ENCODE measurements around the gene SPRR5. TPM values are rescaled to one million over a fixed set of nuclear protein-coding genes. Genes with fewer than 3 reads are reported as not detected.

The SPRR5 gene
- total and polyA plus RNA-seq, 9 of the 15 experiments (the other 6 are each of a cell fraction or from before 2014, with no cell fraction given): not detected

GRCh38 chr1:152933196-152933595 lies 13.8 kb upstream of the SPRR5 start:
- FAIRE-seq (no peak), ATAC-seq (no peak), DNase-seq (ENCODE audit: extremely low read depth in 1 of 4, low spot score in 3 of 4) (no peak)
- Histone ChIP-seq H4K20me1 (replicated peaks; ENCODE audit: control insufficient read depth, insufficient read depth, low read length) (no peaks in the 10 kb centered on the region), H3K4me1 (replicated peaks in 1 of 2; ENCODE audit: control insufficient read depth in 2 of 2, insufficient read depth in 2 of 2, low read length in 2 of 2) (no peaks in the 10 kb centered on the region), H3K27ac (ENCODE audit: extremely low read depth, low read depth, low read length) (no peak overlapping the region), H3K4me2 (ENCODE audit: insufficient read depth, low read length) (no peak overlapping the region), H3K9me1 (ENCODE audit: control insufficient read depth, insufficient read depth, low read length) (no peaks in the 10 kb centered on the region), H3K4me3 (no peak overlapping the region), H2AFZ (ENCODE audit: low read depth, low read length) (no peak overlapping the region), H3K9me3 (replicated peaks; ENCODE audit: control insufficient read depth, insufficient read depth, low read depth, low read length) (no peaks in the 10 kb centered on the region), H3K9ac (ENCODE audit: insufficient read depth in 1 of 2, low read depth in 2 of 2, low read length in 2 of 2) (no peak overlapping the region), H3K36me3 (ENCODE audit: control insufficient read depth, insufficient read depth, low read length) (no peaks in the 10 kb centered on the region), H3K79me2 (ENCODE audit: control insufficient read depth, insufficient read depth, low read length) (no peaks in the 10 kb centered on the region), H3K27me3 (ENCODE audit: control insufficient read depth in 2 of 2, insufficient read depth in 2 of 2, low read length in 2 of 2) (no peaks in the 10 kb centered on the region)
- no TSS peak for BruUV-seq (replicated peaks)
- ChIA-PET CTCF (ENCODE audit: low intra/inter-chr PET ratio) (no interaction called here), POLR2A (no interaction called here)
- intact Hi-C loops (cut with micrococcal nuclease) (no loop called here), in situ Hi-C loops (cut with MboI) (no loop called here)
- 0% methylated on average over 2 of the region's 2 CpGs for WGBS (ENCODE audit: insufficient coverage, low coverage, missing lambda C conversion rate)
- no peak for TF ChIP-seq TCFL5 (CRISPR knock-in tag; conservative IDR thresholded peaks at IDR 0.05)
- TF ChIP-seq CBX5 (IDR thresholded peaks at IDR 0.05; ENCODE audit: borderline replicate concordance, low read depth): no peak
- no peak for TF ChIP-seq NR0B1 (IDR thresholded peaks at IDR 0.05; ENCODE audit: partially characterized antibody)
- no peak for TF ChIP-seq SMC3 (conservative IDR thresholded peaks at IDR 0.05; ENCODE audit: insufficient read depth, low read depth, low read length)
- no peak for TF ChIP-seq LCOR (CRISPR knock-in tag; IDR thresholded peaks at IDR 0.05)
- no peak for TF ChIP-seq SLC30A9 (CRISPR knock-in tag; IDR thresholded peaks at IDR 0.05)
- no peak for TF ChIP-seq MBD2 (IDR thresholded peaks at IDR 0.05; ENCODE audit: borderline replicate concordance, low read depth)
- TF ChIP-seq IRF2 (CRISPR knock-in tag; IDR thresholded peaks at IDR 0.05): no peak
- no peak for TF ChIP-seq MEF2A (IDR thresholded peaks at IDR 0.05; ENCODE audit: control insufficient read depth, low read depth, low read length)
- TF ChIP-seq FOXJ3 (CRISPR knock-in tag; IDR thresholded peaks at IDR 0.05): no peak
- no peak for TF ChIP-seq BMI1 (IDR thresholded peaks at IDR 0.05; ENCODE audit: low read length)
- no peak for TF ChIP-seq CBX3 (IDR thresholded peaks at IDR 0.05; ENCODE audit: borderline replicate concordance in 1 of 2, low read length in 2 of 2)
- TF ChIP-seq, protein P1, sequence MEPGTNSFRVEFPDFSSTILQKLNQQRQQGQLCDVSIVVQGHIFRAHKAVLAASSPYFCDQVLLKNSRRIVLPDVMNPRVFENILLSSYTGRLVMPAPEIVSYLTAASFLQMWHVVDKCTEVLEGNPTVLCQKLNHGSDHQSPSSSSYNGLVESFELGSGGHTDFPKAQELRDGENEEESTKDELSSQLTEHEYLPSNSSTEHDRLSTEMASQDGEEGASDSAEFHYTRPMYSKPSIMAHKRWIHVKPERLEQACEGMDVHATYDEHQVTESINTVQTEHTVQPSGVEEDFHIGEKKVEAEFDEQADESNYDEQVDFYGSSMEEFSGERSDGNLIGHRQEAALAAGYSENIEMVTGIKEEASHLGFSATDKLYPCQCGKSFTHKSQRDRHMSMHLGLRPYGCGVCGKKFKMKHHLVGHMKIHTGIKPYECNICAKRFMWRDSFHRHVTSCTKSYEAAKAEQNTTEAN (CRISPR knock-in tag; IDR thresholded peaks at IDR 0.05): no peak
- no peak for TF ChIP-seq PATZ1 (CRISPR knock-in tag; IDR thresholded peaks at IDR 0.05; ENCODE audit: borderline replicate concordance)
- no peak for TF ChIP-seq NRF1 (conservative IDR thresholded peaks at IDR 0.05 in 1 of 2, IDR thresholded peaks at IDR 0.05 in 1 of 2)
- no peak for TF ChIP-seq STAT5A (IDR thresholded peaks at IDR 0.05; ENCODE audit: borderline replicate concordance, low read length)

All from K562 (cell line).